NB4 (cell line): ENCODE results near the gene GPC3.

Experiments
- CTCF ChIP-seq: IDR thresholded peaks from one replicate; pipeline ENCODE4 v1.5.1; 2012; ENCODE audit warnings: low read depth, low read length
- MAX ChIP-seq: IDR thresholded peaks from 2 replicates; pipeline ENCODE4 v1.6.1; 2011; ENCODE audit warnings: low read depth, low read length
- POLR2A ChIP-seq: IDR thresholded peaks from 2 replicates; pipeline ENCODE4 v1.6.1; 2011; ENCODE audit warnings: mild to moderate bottlenecking; ENCODE audit not compliant: insufficient read length; ENCODE audit errors: extremely low read depth

GRCh38 chrX:133654811-133655210 is 330.6 kb downstream of the GPC3 start:
- TF ChIP-seq POLR2A = no peak
- no peak for TF ChIP-seq CTCF
- no peak for TF ChIP-seq MAX
